B cell (primary cell): Measurements from ENCODE around the gene CADPS. TPM values are rescaled to one million over a fixed set of nuclear protein-coding genes. Genes with fewer than 3 reads are reported as not detected.

Source experiments
- ATAC-seq: fragments of 200-7000 bp; cut with Tn5 transposase; one replicate; pipeline ENCODE4 v1.10.0; 2021; ENCODE audit warnings: low read depth, mild to moderate bottlenecking, moderate number of reproducible peaks, moderate library complexity
- CTCF ChIA-PET: fragments of 350-600 bp; sonication (Branson Sonifier 250); formaldehyde crosslinking; loops from one replicate; lab custom pipeline; 2021; ENCODE audit warnings: antibody characterized with exemption, inconsistent platforms; lab: Charles Lee
- POLR2A ChIA-PET: fragments of 350-600 bp; sonication (Branson Sonifier 250); formaldehyde crosslinking; loops from one replicate; lab custom pipeline; 2021; ENCODE audit warnings: antibody characterized with exemption; lab: Charles Lee
- DNase-seq: peaks from one replicate; pipeline ENCODE4 v3.0.0; 2013
- H2AFZ ChIP-seq: 2 replicates; pipeline ENCODE4 v1.6.1; 2012; ENCODE audit warnings: mild to moderate bottlenecking, low read depth, low read length; ENCODE audit not compliant: insufficient read depth, poor library complexity, severe bottlenecking
- H3K27ac ChIP-seq, 2 donors: 1 replicate in 1 of 2; 2 replicates in 1 of 2; pipeline ENCODE4 v1.5.1; 2012 to 2013; ENCODE audit warnings: low read length in 2 of 2, mild to moderate bottlenecking in 2 of 2, moderate library complexity in 1 of 2
- H3K27me3 ChIP-seq, 4 experiments: fragments of 200-600 bp in 1 of 4; sonication (generic) in 1 of 4; replicated peaks in 1 of 4; 1 replicate in 2 of 4; 2 replicates in 2 of 4; pipeline versions ENCODE4 v1.6.1 to v1.7.0; 2013 to 2016; ENCODE audit warnings: low read length in 3 of 4, mild to moderate bottlenecking in 2 of 4, mixed read lengths in 1 of 4, moderate library complexity in 1 of 4; ENCODE audit not compliant: insufficient read depth in 4 of 4, control insufficient read depth in 3 of 4; ENCODE audit errors: control extremely low read depth in 1 of 4
- H3K36me3 ChIP-seq, 2 experiments: replicated peaks in 1 of 2; 1 replicate in 1 of 2; 2 replicates in 1 of 2; pipeline versions ENCODE4 v1.6.1 to v1.7.1; 2013; ENCODE audit warnings: low read length in 1 of 2; ENCODE audit not compliant: insufficient read depth in 2 of 2, control insufficient read depth in 1 of 2; ENCODE audit errors: control extremely low read depth in 1 of 2, extremely low read depth in 1 of 2
- H3K4me1 ChIP-seq, 2 donors: fragments of 200-600 bp in 1 of 2; sonication (generic) in 1 of 2; 1 replicate in 1 of 2; 2 replicates in 1 of 2; pipeline versions ENCODE4 v1.5.1 to v1.6.1; 2013 to 2017; ENCODE audit warnings: low read length in 2 of 2; ENCODE audit not compliant: control insufficient read depth in 2 of 2, insufficient read depth in 2 of 2
- H3K4me2 ChIP-seq: replicated peaks from 2 replicates; pipeline ENCODE3; 2012; ENCODE audit warnings: mild to moderate bottlenecking, low read depth, low read length; ENCODE audit not compliant: poor library complexity, severe bottlenecking
- H3K4me3 ChIP-seq, 5 experiments: fragments of 200-600 bp in 1 of 5; sonication (generic) in 1 of 5; 1 replicate in 3 of 5; 2 replicates in 2 of 5; pipeline versions ENCODE4 v1.5.1 to v1.7.0; 2011 to 2016; ENCODE audit warnings: low read length in 4 of 5, mild to moderate bottlenecking in 4 of 5, low read depth in 2 of 5, control low read depth in 1 of 5, moderate library complexity in 1 of 5; ENCODE audit not compliant: insufficient read depth in 1 of 5; ENCODE audit errors: control extremely low read depth in 1 of 5, extremely low read depth in 1 of 5
- H3K79me2 ChIP-seq: fragments of 200-600 bp; sonication (generic); one replicate; pipeline ENCODE4 v1.6.0; 2016; ENCODE audit warnings: low read length; ENCODE audit not compliant: control insufficient read depth, insufficient read depth
- H3K9ac ChIP-seq: fragments of 200-600 bp; sonication (generic); 2 replicates; pipeline ENCODE4 v1.6.1; 2017; ENCODE audit warnings: mild to moderate bottlenecking, low read length, moderate library complexity
- H3K9me3 ChIP-seq, 3 donors: one replicate each; pipeline versions ENCODE4 v1.6.1 to v1.7.1; 2013; ENCODE audit warnings: low read length in 2 of 3; ENCODE audit not compliant: control insufficient read depth in 2 of 3, insufficient read depth in 1 of 3; ENCODE audit errors: control extremely low read depth in 1 of 3
- H4K20me1 ChIP-seq: 2 replicates; pipeline ENCODE4 v1.6.0; 2012; ENCODE audit warnings: mild to moderate bottlenecking, low read length; ENCODE audit not compliant: insufficient read depth, control insufficient read depth, poor library complexity, severe bottlenecking
- H3K27ac Mint-ChIP-seq: one replicate; pipeline ENCODE4 v1.8.0; 2021; ENCODE audit warnings: mixed read lengths
- H3K27me3 Mint-ChIP-seq: one replicate; pipeline ENCODE4 v1.8.0; 2021; ENCODE audit warnings: mixed read lengths
- H3K4me1 Mint-ChIP-seq: one replicate; pipeline ENCODE4 v1.8.0; 2021; ENCODE audit warnings: mixed read lengths
- H3K4me3 Mint-ChIP-seq: one replicate; pipeline ENCODE4 v1.8.0; 2021; ENCODE audit warnings: mixed read lengths
- H3K9me3 Mint-ChIP-seq: one replicate; pipeline ENCODE4 v1.8.0; 2022; ENCODE audit warnings: mixed read lengths; ENCODE audit not compliant: insufficient read depth
- CTCF ChIP-seq: fragments of 200-600 bp; IDR thresholded peaks from one replicate; pipeline ENCODE4 v1.8.0; 2022; ENCODE audit warnings: antibody characterized with exemption, mild to moderate bottlenecking
- EZH2 ChIP-seq: IDR thresholded peaks from 2 replicates; pipeline ENCODE4 v1.6.1; 2012; ENCODE audit warnings: borderline replicate concordance, low read depth, mild to moderate bottlenecking, moderate library complexity, low read length; ENCODE audit not compliant: insufficient read depth, poor library complexity, severe bottlenecking
- WGBS: methylation state at CpG from one replicate; pipeline ENCODE4 v1.1.5; 2013; ENCODE audit warnings: missing lambda C conversion rate; ENCODE audit not compliant: insufficient coverage; 5-methylcytosine and 5-hydroxymethylcytosine counted together
- intact Hi-C: fragments of 100-400 bp; cut with micrococcal nuclease; formaldehyde crosslinking; loops from one replicate; pipeline ENCODE4 v1.10.0; 2022
- polyA plus RNA-seq: library from polyadenylated mRNA; depleted of rRNA; stranded (reverse); fragments of >200 nt; gene quantifications from 2 replicates; pipeline ENCODE4 v1.2.3, GENCODE V29; 2012
- total RNA-seq, 2 donors: library from RNA; stranded (reverse); fragments of 120-200 nt in 1 of 2; gene quantifications; 1 replicate in 1 of 2; 2 replicates in 1 of 2; pipeline versions ENCODE4 v1.2.3 to v1.2.4, GENCODE V29; 2013 to 2022

CADPS gene
- total and polyA plus RNA-seq, 2 donors (not counting 1 experiment from before 2014, with no cell fraction given) = 0.16 to 0.22 TPM

GRCh38 chr3:62872318-62872717 lies 2.9 kb downstream of the CADPS start:
- Histone ChIP-seq H3K36me3 (no peaks in the 10 kb centered on the region), H3K27me3 (peaks cover 0 to 20% (median 18%) of the 10 kb centered on the region in 4 experiments), H3K27ac (no peak overlapping the region), H3K9me3 (peaks cover 0 to 19% (median 0%) of the 10 kb centered on the region in 3 donors), H4K20me1 (no peaks in the 10 kb centered on the region), H3K4me1 (no peaks in the 10 kb centered on the region), H3K79me2 (no peaks in the 10 kb centered on the region), H2AFZ (no peak overlapping the region), H3K9ac (no peak overlapping the region), H3K4me3 (no peak overlapping the region), H3K4me2 (no peak overlapping the region)
- TF ChIP-seq EZH2 = no peak
- TF ChIP-seq CTCF = no peak
- no CpG with 5 or more reads among the region's 1 CpG for WGBS
- Mint-ChIP-seq H3K9me3 (no peaks in the 10 kb centered on the region), H3K4me1 (no peaks in the 10 kb centered on the region), H3K4me3 (no peak overlapping the region), H3K27me3 (peaks cover 33% of the 10 kb centered on the region), H3K27ac (no peak overlapping the region)
- ATAC-seq = no peak
- ChIA-PET POLR2A (no interaction called here), CTCF (no interaction called here)
- DNase-seq = no peak
- intact Hi-C loops = no loop called here

DNA sequence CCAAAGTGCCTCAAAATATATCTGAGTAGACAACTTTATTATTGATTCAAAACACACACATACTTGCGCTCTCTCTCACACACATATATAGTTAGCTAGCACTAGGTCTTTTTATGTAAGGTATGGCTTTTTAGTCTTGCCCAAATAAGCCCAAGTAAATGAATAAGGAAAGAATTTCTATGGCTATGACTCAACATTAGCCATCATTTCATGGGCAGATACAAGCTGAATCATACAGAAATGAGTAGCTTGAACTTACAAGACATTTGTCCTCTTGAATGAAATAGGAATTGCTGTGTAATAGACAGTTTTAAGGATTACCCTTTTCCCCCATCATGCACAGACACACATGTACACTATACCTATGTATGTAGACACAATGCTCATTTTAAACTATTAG lies 4.9 kb downstream of the CADPS start:
- WGBS = no CpG with 5 or more reads among the region's 1 CpG
- Histone ChIP-seq H3K4me1 (no peaks in the 10 kb centered on the region), H3K9ac (no peak overlapping the region), H3K27me3 (peaks cover 0 to 9% (median 8%) of the 10 kb centered on the region in 4 experiments), H3K4me3 (no peak overlapping the region), H4K20me1 (no peaks in the 10 kb centered on the region), H3K27ac (no peak overlapping the region), H3K79me2 (no peaks in the 10 kb centered on the region), H3K4me2 (no peak overlapping the region), H3K9me3 (peaks cover 0 to 11% (median 0%) of the 10 kb centered on the region in 3 donors), H2AFZ (no peak overlapping the region), H3K36me3 (no peaks in the 10 kb centered on the region)
- Mint-ChIP-seq H3K4me3 (no peak overlapping the region), H3K9me3 (no peaks in the 10 kb centered on the region), H3K4me1 (no peaks in the 10 kb centered on the region), H3K27ac (no peak overlapping the region), H3K27me3 (peaks cover 14% of the 10 kb centered on the region)
- no peak for TF ChIP-seq EZH2
- TF ChIP-seq CTCF = no peak
- DNase-seq = no peak
- POLR2A ChIA-PET = no interaction called here
- intact Hi-C loops = no loop called here
- CTCF ChIA-PET = no interaction called here
- no peak for ATAC-seq
